ENCODE results near the gene SLITRK6.

SLITRK6 gene

GRCh38 chr13:85819513-85819912, 20.3 kb upstream of the SLITRK6 start:
- no peak for TF ChIP-seq CTCF (IDR thresholded peaks at IDR 0.05)

GRCh38 chr13:85816413-85816812, 17.2 kb upstream of the SLITRK6 start:
- peak; percentile 51; the same call in 1 of the 2 replicates for TF ChIP-seq CTCF (IDR thresholded peaks at IDR 0.05)

GRCh38 chr13:85812282-85812681, 13.1 kb upstream of the SLITRK6 start:
- no peak for TF ChIP-seq CTCF (IDR thresholded peaks at IDR 0.05)

- TF ChIP-seq CTCF (IDR thresholded peaks at IDR 0.05) = no peak
Measured at GRCh38 chr13:85808811-85809210, 9.6 kb upstream of the SLITRK6 start.

GRCh38 chr13:85806553-85807175, 7.4 kb upstream of the SLITRK6 start:
- TF ChIP-seq CTCF (IDR thresholded peaks at IDR 0.05) = peak; percentile 51

- no peak for TF ChIP-seq CTCF (IDR thresholded peaks at IDR 0.05)
Measured at GRCh38 chr13:85798556-85798955, 663 bp downstream of the SLITRK6 start.

- TF ChIP-seq CTCF (IDR thresholded peaks at IDR 0.05) = no peak
Measured at GRCh38 chr13:85797311-85797710, 1.9 kb downstream of the SLITRK6 start.

GRCh38 chr13:85785205-85785604, 14.0 kb downstream of the SLITRK6 start:
- TF ChIP-seq CTCF (IDR thresholded peaks at IDR 0.05) = no peak

Data from LNCAP (cell line).